OCI-LY7 (cell line): ENCODE results near the gene SULT1A2.

ENCODE experiments used
- EZH2phosphoT487 ChIP-seq: fragments of 200-600 bp; sonication (generic); IDR thresholded peaks from 2 replicates; pipeline ENCODE4 v1.6.1; 2018; ENCODE audit warnings: low read depth, borderline replicate concordance, mild to moderate bottlenecking, mixed run types, antibody characterized with exemption, low read length, moderate library complexity, mixed read lengths
- TF ChIP-seq, protein P1 (sequence below): fragments of 200-600 bp; sonication (generic); conservative IDR thresholded peaks from 2 replicates; pipeline ENCODE4 v1.5.1; 2014; ENCODE audit warnings: mild to moderate bottlenecking, antibody characterized with exemption, low read length, moderate library complexity, mixed read lengths

- TF ChIP-seq, protein P1, sequence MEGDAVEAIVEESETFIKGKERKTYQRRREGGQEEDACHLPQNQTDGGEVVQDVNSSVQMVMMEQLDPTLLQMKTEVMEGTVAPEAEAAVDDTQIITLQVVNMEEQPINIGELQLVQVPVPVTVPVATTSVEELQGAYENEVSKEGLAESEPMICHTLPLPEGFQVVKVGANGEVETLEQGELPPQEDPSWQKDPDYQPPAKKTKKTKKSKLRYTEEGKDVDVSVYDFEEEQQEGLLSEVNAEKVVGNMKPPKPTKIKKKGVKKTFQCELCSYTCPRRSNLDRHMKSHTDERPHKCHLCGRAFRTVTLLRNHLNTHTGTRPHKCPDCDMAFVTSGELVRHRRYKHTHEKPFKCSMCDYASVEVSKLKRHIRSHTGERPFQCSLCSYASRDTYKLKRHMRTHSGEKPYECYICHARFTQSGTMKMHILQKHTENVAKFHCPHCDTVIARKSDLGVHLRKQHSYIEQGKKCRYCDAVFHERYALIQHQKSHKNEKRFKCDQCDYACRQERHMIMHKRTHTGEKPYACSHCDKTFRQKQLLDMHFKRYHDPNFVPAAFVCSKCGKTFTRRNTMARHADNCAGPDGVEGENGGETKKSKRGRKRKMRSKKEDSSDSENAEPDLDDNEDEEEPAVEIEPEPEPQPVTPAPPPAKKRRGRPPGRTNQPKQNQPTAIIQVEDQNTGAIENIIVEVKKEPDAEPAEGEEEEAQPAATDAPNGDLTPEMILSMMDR, result no peak
- no peak for TF ChIP-seq EZH2phosphoT487
Observed at GRCh38 chr16:28590384-28591340, 6.2 kb downstream of the SULT1A2 start.
